ENCODE data around the gene NYAP2.
A peak's percentile ranks its signal among the peaks of the same experiment; 100 is the strongest.

Gene NYAP2

DNA sequence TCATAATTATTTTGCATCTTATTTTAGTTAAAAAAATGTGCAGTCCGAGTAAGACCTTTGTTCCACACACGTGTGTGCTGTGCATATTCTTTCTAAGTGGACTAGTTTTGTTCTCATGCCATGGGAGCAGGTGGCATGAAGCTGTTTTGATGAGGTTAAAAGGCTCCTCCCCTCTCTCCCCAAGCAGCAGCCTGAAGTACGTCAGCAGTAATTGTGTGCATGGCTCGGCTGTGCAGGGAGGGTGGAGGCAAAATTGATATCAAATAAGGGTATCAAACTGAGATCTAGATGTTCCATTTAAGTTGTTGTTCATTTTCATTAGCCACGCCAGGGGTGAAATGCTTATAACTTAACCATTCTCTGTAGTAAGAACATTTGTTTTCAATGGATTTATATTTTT lies at the start of gene NYAP2:
Gene NYAP2, plus strand, starts transcription at position 207 of the 400 bp plus-strand sequence. CDS start 9,171 bp downstream, outside the sequence.
- peak; percentile 27 for DNase-seq

DNA sequence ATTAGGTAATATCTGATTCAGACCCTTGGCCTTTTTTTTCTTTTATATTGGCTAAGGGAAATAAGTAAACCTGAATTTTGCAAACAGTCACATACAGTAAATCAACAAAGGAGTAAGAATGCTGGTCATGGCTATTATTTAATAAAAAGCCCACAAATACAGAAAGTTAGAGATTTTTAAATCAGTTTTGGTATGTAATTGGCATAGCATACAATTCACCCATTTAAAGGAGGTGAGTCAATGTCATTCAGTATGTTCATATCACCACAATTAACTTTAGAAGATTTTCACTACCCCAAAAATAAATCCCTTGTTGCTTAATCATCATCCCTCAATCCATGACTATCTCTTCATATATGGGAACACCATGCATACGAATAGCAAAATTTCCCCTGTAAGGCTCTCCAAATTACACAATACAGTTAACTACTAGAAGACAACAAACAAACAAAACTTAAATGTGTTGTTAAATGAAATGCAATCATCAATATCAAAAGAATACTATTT lies 45.9 kb upstream of the NYAP2 start:
- no peak for DNase-seq

DNA sequence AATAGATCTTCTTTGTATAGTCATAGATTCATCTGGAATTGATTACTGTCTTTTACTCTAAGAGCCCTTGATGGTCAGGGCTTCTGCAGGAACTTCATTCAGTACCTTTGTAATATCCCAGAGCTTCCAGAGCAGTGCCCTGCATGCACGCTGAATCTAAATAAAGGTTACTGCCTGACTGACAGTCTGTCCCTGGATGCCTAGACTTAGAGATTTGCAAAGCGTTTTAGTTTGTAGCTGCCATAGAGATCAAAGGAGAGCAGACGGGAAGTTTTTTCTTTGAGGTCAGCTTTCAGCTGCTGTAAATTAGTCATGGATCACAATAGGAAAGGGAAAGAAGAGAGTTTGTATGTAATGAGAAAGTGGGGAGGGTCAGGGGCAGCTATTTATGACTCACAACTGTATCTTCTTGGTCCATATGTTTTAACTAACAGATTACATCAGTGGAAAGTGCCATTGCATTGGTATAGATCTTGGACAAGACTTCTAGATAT lies 45.2 kb upstream of the NYAP2 start:
- DNase-seq, result no peak

DNA sequence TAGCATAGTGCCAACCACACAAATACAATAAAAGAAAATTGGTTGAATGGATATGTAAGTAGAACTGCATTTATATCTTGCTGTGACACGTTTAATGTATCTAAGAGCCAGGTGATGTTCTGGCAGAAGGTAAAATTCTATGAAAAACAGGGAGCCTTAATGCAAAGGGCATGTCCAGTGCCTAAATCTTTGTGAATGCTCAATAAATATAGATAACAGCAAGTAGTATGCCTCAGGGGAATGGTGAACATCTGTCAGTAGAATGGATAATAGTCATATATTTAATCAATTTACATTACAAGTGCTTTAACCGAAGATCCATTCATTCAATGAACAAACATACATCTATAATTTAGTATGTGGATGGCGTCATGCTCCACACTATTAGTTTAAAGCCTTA lies 43.7 kb upstream of the NYAP2 start:
- no peak for DNase-seq

DNA sequence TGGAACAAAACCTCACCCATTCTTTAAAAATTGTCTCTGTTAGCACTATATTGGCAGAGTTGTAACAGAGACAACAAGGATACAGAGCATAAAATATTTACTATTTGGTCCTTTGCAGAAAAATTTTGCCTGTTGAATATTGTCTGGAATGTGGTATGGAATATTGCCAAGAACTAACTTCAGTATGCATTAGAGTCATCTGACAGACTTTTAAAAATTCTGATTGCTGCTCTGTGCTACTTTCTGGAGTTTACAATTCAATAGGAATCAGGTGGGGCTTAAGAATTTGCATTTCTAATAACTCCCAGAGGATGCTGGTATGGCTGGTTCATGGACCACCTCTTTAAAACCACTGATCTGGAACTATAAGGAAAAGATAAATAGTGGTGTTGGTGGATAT lies 32.8 kb upstream of the NYAP2 start:
- no peak for DNase-seq

DNA sequence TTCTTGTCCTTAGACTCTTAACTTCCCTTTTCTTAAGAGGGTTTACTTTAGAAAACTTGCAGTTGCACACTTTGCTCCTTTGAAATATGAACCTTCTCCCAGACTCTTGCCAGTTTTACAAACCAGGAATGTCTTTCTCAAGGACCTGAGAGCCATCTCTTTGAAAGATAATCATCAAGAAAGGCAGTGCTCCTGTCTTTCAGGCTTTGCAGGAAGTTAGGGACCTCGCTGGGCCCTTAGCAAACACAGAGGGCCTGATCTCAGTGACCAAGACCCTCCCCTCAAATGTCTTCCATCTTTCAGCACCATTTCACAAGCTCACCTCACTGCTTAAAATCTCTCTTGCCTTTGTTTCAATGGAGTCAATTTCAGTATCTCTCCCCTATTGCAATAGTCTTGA lies 32.0 kb upstream of the NYAP2 start:
- no peak for DNase-seq

DNA sequence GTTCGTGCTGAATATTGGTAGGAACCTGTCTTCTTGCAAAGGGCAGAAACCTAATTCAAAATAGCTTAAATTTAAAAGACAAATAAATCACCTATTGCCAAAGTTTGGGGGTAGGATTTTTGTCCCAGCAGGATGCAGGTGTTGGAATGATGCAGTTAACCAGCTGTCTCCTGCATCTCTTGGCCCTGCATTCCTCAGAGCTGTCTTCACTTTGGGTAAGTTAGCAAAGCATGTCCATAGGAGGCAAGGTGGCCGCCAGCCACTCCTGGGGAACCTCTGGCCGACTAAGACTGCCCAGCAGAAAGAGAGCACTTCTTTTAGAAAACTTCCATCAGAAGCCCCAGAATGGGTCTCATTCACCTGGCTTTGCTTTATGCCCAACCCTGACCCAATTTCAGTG lies 20.5 kb upstream of the NYAP2 start:
- no peak for DNase-seq

DNA sequence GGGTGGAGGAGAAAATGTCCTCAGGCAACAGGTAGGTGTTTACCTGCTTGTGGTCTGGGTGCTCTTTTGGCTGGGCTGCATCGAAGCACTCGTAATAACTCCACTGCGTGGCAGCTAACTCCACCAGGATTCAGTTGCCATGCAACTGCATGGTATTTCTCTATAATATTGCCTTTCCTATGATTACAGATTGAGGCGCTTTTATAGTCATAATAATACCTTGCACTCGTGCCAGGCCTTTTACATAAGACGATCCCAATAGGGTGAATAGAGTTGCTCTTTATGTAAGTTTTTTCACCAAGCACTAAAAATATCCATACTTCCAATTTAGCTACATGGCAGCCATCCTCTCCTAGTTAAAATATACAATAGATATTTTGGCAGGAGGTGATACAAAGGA lies 19.7 kb upstream of the NYAP2 start:
- DNase-seq, result no peak

DNA sequence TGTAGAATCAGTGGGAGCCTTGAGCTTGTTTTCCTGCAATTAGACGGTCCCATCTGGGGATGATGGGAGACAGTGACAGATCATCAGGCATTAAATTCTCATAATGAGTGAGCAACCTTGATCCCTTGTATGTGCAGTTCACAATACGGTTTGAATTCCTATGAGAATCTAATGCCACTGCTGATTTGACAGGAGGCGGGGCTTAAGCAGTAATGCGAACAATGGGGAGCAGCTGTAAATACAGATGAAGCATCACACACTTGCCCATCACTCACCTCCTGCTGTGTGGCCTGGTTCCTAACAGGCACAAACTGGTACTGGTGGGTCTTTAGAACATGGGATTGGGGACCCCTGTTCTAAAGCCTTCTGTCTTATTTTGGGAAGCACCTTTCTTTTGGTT lies 17.9 kb upstream of the NYAP2 start:
- no peak for DNase-seq

DNA sequence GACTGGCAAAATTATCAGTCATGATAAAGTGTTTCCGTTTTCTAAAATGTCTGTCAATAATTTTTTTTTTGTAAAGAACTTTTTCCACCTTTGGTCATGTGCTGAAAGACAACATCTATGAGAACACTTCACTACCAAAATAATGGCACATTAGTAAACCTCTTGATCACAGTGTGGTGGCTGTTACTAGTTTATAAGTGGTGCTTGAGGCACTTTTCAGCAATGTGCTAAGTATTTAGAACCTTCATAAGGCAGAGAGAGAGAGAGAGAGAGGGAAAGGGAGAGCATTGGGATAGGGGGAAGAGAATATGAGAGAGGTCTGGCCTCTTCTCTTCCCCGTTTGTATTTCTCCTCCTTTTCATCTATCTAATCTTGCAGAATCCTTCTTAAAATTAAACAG lies 1.1 kb upstream of the NYAP2 start:
- DNase-seq, result no peak

DNA sequence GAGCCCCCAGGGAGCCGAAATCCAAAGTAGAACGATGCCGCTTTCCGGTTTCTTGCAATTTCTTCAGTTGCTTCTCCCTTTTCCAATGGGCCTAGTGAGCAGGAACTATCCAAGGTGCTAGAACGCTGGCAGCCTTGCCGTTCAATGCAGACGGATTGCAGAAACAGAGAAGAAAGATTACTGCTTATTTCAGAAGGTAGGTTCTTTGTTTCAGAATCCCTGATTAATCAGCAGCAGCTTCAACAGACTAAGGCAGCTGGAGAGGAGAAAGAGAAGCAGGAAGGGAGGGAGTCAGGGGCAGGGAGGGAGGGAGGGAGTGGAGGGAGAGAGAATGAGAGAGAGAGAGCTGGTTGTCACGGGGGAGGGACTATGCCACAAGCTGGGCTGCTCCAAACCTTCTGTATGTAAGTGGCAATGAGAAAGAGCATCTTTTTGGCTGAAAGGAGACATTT lies 576 bp downstream of the NYAP2 start:
- DNase-seq, result no peak

DNA sequence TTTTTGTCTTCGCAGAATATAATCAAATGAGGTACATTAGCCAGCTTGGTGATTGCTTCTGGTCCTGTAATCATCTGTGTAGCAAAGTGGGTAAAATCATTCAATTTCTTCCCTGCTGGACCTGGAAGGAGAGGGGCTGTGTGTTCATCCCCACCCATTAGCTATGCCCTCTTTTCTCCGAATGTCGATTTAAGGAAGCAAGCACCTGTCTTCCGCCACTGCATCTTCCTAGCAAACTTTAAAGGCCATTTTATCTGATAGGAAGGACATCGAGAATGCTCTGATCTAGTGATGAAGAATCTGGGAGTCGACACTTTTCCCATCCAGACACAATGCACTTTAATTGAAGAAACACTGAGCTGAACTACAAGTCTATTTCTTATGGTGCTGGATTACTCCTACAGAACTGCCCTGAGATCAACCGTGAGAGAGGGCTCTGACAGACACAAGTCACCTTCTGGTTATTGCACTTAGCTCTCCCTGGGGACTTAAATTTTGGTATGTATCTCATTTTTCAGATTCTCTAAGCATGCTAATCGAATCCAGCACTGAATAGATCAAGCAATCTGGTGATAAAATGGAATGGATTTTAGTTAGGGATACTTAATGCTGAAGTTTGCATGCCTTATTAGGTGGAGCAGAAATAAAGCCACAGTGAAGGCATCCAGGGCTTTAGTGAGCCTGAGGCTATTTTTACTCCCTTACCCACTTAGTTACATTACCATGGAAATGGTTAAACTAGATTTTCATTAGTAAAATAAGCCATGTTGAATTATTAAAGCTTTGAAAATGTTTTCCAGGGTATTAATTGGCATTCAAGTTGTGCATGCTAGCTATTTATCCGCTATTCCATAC lies 1.3 kb downstream of the NYAP2 start:
- DNase-seq, result no peak

DNA sequence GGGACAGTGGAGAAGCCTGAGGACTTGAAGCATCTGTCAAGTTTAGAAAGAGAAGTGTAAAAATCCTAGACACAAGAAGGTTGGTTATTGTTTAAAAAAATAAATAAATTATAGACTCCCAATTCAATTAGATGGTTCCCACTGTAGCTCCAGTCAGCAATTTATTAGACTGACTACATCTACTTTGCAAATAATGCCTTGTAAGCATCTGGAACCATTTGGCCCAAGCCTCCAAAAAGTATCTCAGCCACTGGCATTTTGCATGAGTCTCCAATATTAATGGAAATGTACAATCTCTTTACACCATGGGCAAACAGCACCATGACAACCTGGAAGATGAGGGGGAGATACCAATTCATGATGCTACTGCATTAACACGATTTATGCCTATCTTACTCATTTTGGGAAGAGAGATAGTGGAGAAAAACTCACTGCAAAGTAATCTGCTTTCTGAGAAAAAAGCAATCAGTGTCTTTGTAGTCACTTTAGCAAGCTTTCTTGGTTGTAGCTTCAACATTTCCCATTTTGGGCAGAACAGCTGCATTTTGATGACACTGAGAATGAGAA lies 2.8 kb downstream of the NYAP2 start:
- DNase-seq, result no peak

DNA sequence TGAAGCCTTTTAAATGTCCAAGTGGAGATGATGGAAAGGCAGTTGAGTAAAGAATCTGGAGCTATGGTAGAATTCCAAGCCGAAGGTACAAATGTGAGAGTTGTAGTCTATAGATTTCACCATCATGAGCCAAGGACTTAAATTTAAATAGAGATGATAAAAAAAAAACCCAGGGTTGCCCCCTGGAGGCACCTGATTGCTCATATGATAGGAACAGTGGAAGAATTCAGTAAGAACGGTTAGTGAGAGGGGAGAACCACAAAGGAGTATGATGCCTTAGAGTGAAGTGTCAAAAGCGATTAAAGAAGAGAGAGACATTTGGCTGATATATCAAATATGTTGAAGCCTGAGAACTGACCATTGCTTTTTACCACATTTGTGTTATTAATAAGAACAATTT lies 11.9 kb downstream of the NYAP2 start:
- DNase-seq, result no peak

DNA sequence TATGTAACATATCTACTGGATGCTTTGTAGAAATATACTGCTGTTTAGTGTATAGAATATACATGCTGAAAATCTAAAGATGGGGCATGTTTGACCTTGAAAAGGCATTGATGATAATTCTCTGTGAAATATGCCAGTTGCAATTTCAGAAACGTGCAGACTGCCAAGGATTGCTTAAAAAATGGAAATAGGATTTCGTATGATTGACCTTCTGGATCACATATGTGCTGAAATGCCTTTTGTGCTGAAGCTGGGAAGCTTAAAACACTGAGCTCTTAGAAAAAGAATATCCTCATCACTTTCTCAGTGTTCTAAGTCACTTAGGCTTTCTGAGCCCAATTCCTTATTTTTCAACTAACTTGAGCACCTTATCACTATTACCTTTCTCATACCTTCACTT lies 14.3 kb downstream of the NYAP2 start:
- DNase-seq, result no peak

DNA sequence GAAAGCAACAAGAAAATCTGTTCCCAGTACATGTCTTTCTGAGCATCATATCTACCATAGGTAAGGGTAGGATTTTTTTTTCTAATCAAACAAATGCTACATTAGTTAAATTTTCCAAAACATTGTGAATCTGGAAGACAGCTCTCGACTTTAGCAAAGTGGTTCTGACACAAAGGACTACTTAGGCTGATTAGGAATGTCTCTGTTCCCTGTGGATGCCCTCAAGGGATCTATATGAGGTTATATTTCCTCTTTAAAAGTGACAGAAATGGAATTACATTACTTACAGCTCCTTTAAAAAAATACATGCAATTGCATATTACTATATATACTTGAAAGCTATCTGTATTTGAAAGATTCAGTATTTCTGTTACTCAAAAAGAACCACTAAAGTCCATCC lies 15.4 kb downstream of the NYAP2 start:
- no peak for DNase-seq

DNA sequence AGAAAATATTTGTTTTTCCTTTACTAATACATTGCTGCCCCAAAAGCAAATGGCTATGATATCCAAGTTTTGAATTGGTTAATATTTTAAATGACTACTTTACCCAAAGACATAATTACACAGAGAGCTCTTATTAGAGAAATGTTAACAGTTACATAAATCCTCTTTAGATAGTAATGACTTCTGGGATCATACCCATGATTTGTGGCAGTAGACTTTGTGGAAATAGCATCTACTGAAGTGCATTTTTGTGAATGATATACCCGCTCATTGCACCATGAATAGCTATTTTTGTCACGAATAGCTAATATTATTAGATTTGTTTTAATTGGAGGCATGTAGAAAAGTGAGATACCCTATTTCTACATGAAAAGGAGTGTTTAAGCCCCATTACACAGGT lies 15.8 kb downstream of the NYAP2 start:
- no peak for DNase-seq

DNA sequence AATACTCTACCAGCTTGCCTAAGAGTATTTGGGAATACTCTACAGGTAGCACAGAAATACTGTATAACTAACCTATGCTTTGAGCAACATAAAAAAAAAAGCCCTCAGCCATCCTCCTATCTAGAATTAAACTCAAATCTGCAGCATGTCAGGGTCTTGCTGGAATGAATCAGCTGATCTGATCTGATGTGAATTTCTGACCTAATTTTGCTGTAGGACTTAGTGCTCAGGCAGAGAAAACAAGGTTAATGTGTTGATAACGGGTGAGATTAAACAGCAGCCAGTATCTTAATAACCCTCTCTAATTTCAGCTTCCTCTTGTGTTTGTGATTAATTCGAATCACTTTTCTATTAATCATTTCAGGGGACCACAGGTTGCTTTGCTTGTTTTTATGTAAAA lies 16.3 kb downstream of the NYAP2 start:
- no peak for DNase-seq

DNA sequence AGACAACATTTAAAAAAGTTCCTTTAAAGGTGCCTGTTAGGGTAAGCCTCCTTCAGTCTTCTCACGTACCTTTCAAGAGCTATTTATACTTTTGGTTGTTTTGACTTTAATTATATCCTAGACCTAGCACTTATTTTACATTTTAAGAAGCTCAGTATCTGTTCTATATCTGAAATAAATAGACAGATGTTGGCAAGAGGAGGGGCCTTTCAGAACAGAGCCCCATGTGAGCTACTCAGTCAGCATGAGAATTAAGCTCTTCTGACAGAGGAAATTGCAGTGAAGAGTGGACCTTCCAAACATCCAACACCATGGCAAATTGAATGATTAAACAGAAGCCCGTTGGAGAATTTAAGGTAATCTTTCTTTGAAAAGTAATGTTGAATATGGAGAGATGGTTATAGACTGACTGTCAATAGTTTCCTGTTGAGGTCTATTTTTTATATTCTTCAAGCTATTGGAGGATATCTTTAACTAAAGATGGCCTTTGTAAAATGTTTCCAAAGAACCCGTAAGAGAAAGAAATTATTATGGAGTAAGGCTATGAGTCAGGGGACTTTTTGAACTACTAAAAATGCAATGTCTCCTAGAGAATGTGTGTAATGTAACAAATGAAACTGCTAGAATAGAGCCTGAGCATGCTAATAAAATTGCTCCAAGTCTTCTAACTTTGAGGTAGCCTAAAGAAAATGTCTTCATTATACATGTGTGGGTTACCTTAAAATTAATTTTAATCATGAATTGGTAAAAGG lies 17.3 kb downstream of the NYAP2 start:
- DNase-seq, result no peak

DNA sequence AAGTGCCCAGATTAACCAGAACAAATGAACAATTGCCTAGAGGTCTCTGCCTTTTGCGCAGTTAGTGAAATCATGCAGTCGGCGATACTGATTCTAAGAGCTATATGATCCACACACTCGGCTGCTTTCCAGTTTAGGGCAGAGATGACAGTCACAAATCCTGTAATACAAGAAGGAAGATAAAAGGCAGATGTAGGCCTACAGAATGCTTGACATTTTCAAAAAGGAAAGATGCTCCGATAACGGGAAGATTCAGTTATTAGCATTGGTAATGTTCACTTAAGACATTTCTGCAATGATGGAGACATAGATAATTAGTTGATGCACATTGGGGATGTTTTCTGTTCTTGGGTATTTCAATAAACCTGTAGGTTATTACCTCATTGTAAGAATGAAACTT lies 19.5 kb downstream of the NYAP2 start:
- no peak for DNase-seq

DNA sequence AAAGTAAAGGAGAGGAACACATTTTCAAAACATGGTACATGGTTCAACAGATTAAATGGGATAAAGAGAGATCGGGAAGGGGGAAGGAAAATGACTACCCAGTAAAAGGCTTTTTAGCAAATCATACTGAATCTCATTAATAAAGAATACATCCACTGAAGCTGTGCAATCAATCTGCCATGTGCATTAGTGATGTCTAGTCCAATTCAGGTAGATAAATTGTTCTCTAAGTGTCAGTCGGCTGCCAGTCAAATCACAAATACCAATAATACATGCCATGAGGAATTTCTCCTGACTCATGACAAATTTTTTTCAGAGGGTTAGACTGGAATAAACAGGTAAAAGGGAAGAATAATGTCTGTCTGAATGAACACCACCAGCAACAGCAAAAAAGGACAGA lies 22.6 kb downstream of the NYAP2 start:
- DNase-seq, result no peak

DNA sequence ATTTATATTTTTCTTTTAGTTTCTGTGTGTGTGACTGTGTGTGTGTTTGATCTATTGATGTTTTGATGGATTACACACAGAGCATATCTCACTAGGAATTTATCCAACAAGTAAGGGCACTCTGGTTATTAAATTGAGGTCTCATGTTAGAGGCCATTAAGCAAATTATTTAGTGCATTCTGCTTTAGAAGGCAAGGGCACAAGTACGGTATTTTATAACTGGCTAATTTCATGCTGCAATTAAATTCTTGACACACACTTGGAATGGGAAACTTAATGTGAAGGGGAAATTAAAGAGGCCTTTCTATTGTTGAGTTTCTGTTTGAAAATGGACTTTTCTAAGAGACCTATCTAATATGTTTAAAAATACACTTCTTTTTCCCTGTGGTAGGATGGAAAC lies 25.8 kb downstream of the NYAP2 start:
- DNase-seq, result no peak

DNA sequence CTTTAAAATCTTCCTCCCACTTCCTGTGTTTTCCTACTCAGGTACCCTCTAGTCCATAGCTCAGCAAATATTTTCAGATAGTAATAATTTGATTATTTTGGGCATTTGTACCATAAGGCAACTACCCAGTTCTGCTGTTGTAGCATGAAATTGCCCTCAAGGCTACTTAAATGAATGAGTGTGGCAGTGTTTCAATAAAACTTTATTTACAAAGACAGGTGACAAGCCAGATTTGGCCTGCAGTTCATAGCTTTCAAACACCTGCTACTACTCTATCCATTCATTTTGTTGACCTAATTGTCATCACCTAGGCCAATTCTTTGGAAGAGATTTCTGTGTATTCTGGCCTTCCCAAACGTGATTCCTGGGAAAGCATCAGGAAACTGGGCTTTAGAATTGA lies 28.9 kb downstream of the NYAP2 start:
- DNase-seq, result no peak

DNA sequence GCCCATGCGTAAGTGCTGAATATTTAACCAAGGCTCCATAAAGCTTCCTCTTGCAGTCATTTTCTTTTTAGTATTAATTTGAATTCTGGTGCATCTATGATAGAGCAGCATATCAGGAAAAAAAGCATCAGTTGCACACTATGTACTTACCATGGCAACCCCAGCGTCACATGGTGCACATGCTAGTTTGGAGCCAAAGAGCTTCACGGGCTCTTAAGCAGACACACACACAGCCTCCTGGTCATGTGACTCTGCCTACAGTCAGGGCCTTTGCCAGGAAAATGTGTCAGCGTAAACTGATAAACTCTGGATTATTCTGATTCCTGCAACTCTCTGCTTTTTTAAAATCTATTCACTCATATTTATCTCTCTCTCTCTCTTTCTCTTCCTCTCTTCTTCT lies 30.2 kb downstream of the NYAP2 start:
- DNase-seq, result no peak
